ENCODE measurements around the gene CC2D1A. TPM values are rescaled to one million over a fixed set of nuclear protein-coding genes. Genes with fewer than 3 reads are reported as not detected.
"Not testable (repeated sequence)": the region's sequence is repeated elsewhere in the genome, so short reads cannot be mapped to it uniquely, and the experiment has no call there.

Gene CC2D1A
- total RNA-seq, 2 experiments from 2014 or later, result 27.4 to 28.6 TPM

GRCh38 chr19:13917888-13918406, 11.9 kb downstream of the CC2D1A start:
- H3K27me3 Mint-ChIP-seq (ENCODE audit: low read depth), result no peaks in the 10 kb centered on the region
- DNase-seq, result no peak
- H3K4me3 Mint-ChIP-seq, result no peak overlapping the region
- peaks cover 30% of the 10 kb centered on the region for H3K36me3 Mint-ChIP-seq (ENCODE audit: low read depth)
- H3K27ac Mint-ChIP-seq, result no peak overlapping the region
- peaks cover 4% of the 10 kb centered on the region for H3K9me3 Mint-ChIP-seq
- CTCF ChIA-PET, result interaction anchor here (0.6 kb wide), 1 partner anchor 153 kb away, joined by 3 read pairs; no protein-coding TSS in a partner anchor
- no peaks in the 10 kb centered on the region for H3K4me1 Mint-ChIP-seq (ENCODE audit: low read depth)
- intact Hi-C loops (cut with micrococcal nuclease), result no loop called here

GRCh38 chr19:13918726-13919411, 12.9 kb downstream of the CC2D1A start:
- Mint-ChIP-seq H3K27ac (no peak overlapping the region), H3K4me1 (ENCODE audit: low read depth) (no peaks in the 10 kb centered on the region), H3K36me3 (ENCODE audit: low read depth) (peaks cover 35% of the 10 kb centered on the region), H3K4me3 (no peak overlapping the region), H3K9me3 (peaks cover 4% of the 10 kb centered on the region), H3K27me3 (ENCODE audit: low read depth) (no peaks in the 10 kb centered on the region)
- intact Hi-C loops (cut with micrococcal nuclease), result no loop called here
- no peak for DNase-seq
- CTCF ChIA-PET, result interaction anchor here (0.6 kb wide), 1 partner anchor 152 kb away, joined by 3 read pairs; no protein-coding TSS in a partner anchor

GRCh38 chr19:13920524-13920923, 14.5 kb downstream of the CC2D1A start:
- no peaks in the 10 kb centered on the region for H3K27me3 Mint-ChIP-seq (ENCODE audit: low read depth)
- no peak for DNase-seq
- H3K9me3 Mint-ChIP-seq, result peaks cover 4% of the 10 kb centered on the region
- H3K27ac Mint-ChIP-seq, result no peak overlapping the region
- H3K4me1 Mint-ChIP-seq (ENCODE audit: low read depth), result no peaks in the 10 kb centered on the region
- intact Hi-C loops (cut with micrococcal nuclease), result no loop called here
- no peak overlapping the region for H3K4me3 Mint-ChIP-seq
- CTCF ChIA-PET, result no interaction called here
- H3K36me3 Mint-ChIP-seq (ENCODE audit: low read depth), result peaks cover 39% of the 10 kb centered on the region

GRCh38 chr19:13920940-13921747, 15.1 kb downstream of the CC2D1A start:
- Mint-ChIP-seq H3K4me3 (no peak overlapping the region), H3K36me3 (ENCODE audit: low read depth) (peaks cover 42% of the 10 kb centered on the region), H3K9me3 (peaks cover 4% of the 10 kb centered on the region), H3K4me1 (ENCODE audit: low read depth) (no peaks in the 10 kb centered on the region), H3K27me3 (ENCODE audit: low read depth) (no peaks in the 10 kb centered on the region), H3K27ac (peak overlapping the region; percentile 61)
- intact Hi-C loops (cut with micrococcal nuclease), result no loop called here
- peak; percentile 59 for DNase-seq
- CTCF ChIA-PET, result interaction anchor here (0.6 kb wide), 1 partner anchor 85 kb away, joined by 3 read pairs; the partner anchor contains the start of gene RFX1

GRCh38 chr19:13922118-13922517, 16.1 kb downstream of the CC2D1A start:
- H3K4me1 Mint-ChIP-seq (ENCODE audit: low read depth); H3K9me3 Mint-ChIP-seq; CTCF ChIA-PET; H3K4me3 Mint-ChIP-seq; DNase-seq; intact Hi-C loops (cut with micrococcal nuclease); H3K27me3 Mint-ChIP-seq (ENCODE audit: low read depth); H3K27ac Mint-ChIP-seq: not testable (repeated sequence)
- H3K36me3 Mint-ChIP-seq (ENCODE audit: low read depth), result peaks cover 48% of the 10 kb centered on the region

- Mint-ChIP-seq H3K36me3 (ENCODE audit: low read depth) (peaks cover 51% of the 10 kb centered on the region), H3K27me3 (ENCODE audit: low read depth) (no peaks in the 10 kb centered on the region), H3K4me1 (ENCODE audit: low read depth) (peaks cover 6% of the 10 kb centered on the region), H3K4me3 (no peak overlapping the region), H3K9me3 (peaks cover 4% of the 10 kb centered on the region), H3K27ac (no peak overlapping the region)
- intact Hi-C loops (cut with micrococcal nuclease), result no loop called here
- DNase-seq, result no peak
- CTCF ChIA-PET, result interaction anchor here (2.5 kb wide), 1 partner anchor 136 kb away, joined by 6 read pairs; no protein-coding TSS in a partner anchor
These were observed 17.4 kb downstream of the CC2D1A start for GRCh38 chr19:13923194-13923987.

- intact Hi-C loops (cut with micrococcal nuclease), result no loop called here
These were observed 20.0 kb downstream of the CC2D1A start for GRCh38 chr19:13926010-13926409.

GRCh38 chr19:13926715-13927114, 20.7 kb downstream of the CC2D1A start:
- H3K4me3 Mint-ChIP-seq, result no peak overlapping the region
- CTCF ChIA-PET, result interaction anchor here (0.7 kb wide), 1 partner anchor 24 kb away, joined by 4 read pairs; no protein-coding TSS in a partner anchor
- H3K27me3 Mint-ChIP-seq (ENCODE audit: low read depth), result no peaks in the 10 kb centered on the region
- H3K27ac Mint-ChIP-seq, result no peak overlapping the region
- intact Hi-C loops (cut with micrococcal nuclease), result no loop called here
- H3K9me3 Mint-ChIP-seq, result no peaks in the 10 kb centered on the region
- H3K36me3 Mint-ChIP-seq (ENCODE audit: low read depth), result peaks cover 34% of the 10 kb centered on the region
- peaks cover 6% of the 10 kb centered on the region for H3K4me1 Mint-ChIP-seq (ENCODE audit: low read depth)
- DNase-seq, result no peak

More at GRCh38 chr19:13926010-13926409, 20.0 kb downstream of the CC2D1A start:
- no peak overlapping the region for H3K4me3 Mint-ChIP-seq
- H3K36me3 Mint-ChIP-seq (ENCODE audit: low read depth), result peaks cover 41% of the 10 kb centered on the region
- no peak for DNase-seq
- no peaks in the 10 kb centered on the region for H3K27me3 Mint-ChIP-seq (ENCODE audit: low read depth)
- H3K4me1 Mint-ChIP-seq (ENCODE audit: low read depth), result peaks cover 6% of the 10 kb centered on the region
- peaks cover 3% of the 10 kb centered on the region for H3K9me3 Mint-ChIP-seq
- no peak overlapping the region for H3K27ac Mint-ChIP-seq
- CTCF ChIA-PET, result interaction anchor here (0.6 kb wide), 1 partner anchor 145 kb away, joined by 3 read pairs; no protein-coding TSS in a partner anchor

GRCh38 chr19:13929340-13929739, 23.3 kb downstream of the CC2D1A start:
- H3K27me3 Mint-ChIP-seq (ENCODE audit: low read depth), result no peaks in the 10 kb centered on the region
- no peak for DNase-seq
- intact Hi-C loops (cut with micrococcal nuclease), result no loop called here
- no peak overlapping the region for H3K4me3 Mint-ChIP-seq
- H3K27ac Mint-ChIP-seq, result no peak overlapping the region
- no peaks in the 10 kb centered on the region for H3K9me3 Mint-ChIP-seq
- CTCF ChIA-PET, result no interaction called here
- H3K4me1 Mint-ChIP-seq (ENCODE audit: low read depth), result peaks cover 6% of the 10 kb centered on the region
- H3K36me3 Mint-ChIP-seq (ENCODE audit: low read depth), result peaks cover 20% of the 10 kb centered on the region

GRCh38 chr19:13929956-13930355, 24.0 kb downstream of the CC2D1A start:
- DNase-seq, result no peak
- no peak overlapping the region for H3K27ac Mint-ChIP-seq
- intact Hi-C loops (cut with micrococcal nuclease), result no loop called here
- no peaks in the 10 kb centered on the region for H3K27me3 Mint-ChIP-seq (ENCODE audit: low read depth)
- H3K4me3 Mint-ChIP-seq, result no peak overlapping the region
- H3K9me3 Mint-ChIP-seq, result no peaks in the 10 kb centered on the region
- peaks cover 6% of the 10 kb centered on the region for H3K4me1 Mint-ChIP-seq (ENCODE audit: low read depth)
- CTCF ChIA-PET, result no interaction called here
- peaks cover 16% of the 10 kb centered on the region for H3K36me3 Mint-ChIP-seq (ENCODE audit: low read depth)

GRCh38 chr19:13930402-13930801, 24.4 kb downstream of the CC2D1A start:
- intact Hi-C loops (cut with micrococcal nuclease), result no loop called here

More at GRCh38 chr19:13930402-13930801, 24.4 kb downstream of the CC2D1A start:
- peaks cover 15% of the 10 kb centered on the region for H3K36me3 Mint-ChIP-seq (ENCODE audit: low read depth)
- no peak overlapping the region for H3K27ac Mint-ChIP-seq
- no peaks in the 10 kb centered on the region for H3K27me3 Mint-ChIP-seq (ENCODE audit: low read depth)
- DNase-seq, result no peak
- H3K4me3 Mint-ChIP-seq, result no peak overlapping the region
- CTCF ChIA-PET, result interaction anchor here (0.7 kb wide), 1 partner anchor 118 kb away, joined by 3 read pairs; no protein-coding TSS in a partner anchor
- no peaks in the 10 kb centered on the region for H3K9me3 Mint-ChIP-seq
- peaks cover 6% of the 10 kb centered on the region for H3K4me1 Mint-ChIP-seq (ENCODE audit: low read depth)
